HepG2 (cell line): ENCODE measurements around the gene TSPAN18. TPM values are rescaled to one million over a fixed set of nuclear protein-coding genes. Genes with fewer than 3 reads are reported as not detected.

Experiments used
- ATAC-seq: fragments of 200-7000 bp; cut with Tn5 transposase; 3 replicates; pipeline ENCODE4 v1.9.1; 2020; ENCODE audit warnings: mild to moderate bottlenecking, moderate library complexity
- BruUV-seq: library from RNA; stranded (reverse); fragments of 400-500 nt; replicated peaks from 2 replicates; lab custom pipeline; 2021; lab: Mats Ljungman, UMichigan
- CTCF ChIA-PET: fragments of 300-600 bp; formaldehyde crosslinking; extraction: SDS; loops from one replicate; lab custom pipeline; 2021; ENCODE audit warnings: low total read pairs, inconsistent platforms, low intra/inter-chr PET ratio; lab: Yijun Ruan, JAX
- POLR2A ChIA-PET: fragments of 350-600 bp; sonication (Branson Sonifier 250); formaldehyde crosslinking; loops from one replicate; lab custom pipeline; 2020; ENCODE audit warnings: antibody characterized with exemption, inconsistent platforms; lab: Yijun Ruan, JAX
- DNase-seq: peaks from one replicate; pipeline ENCODE4 v3.0.0-alpha.2; 2015; ENCODE audit warnings: low spot score
- FAIRE-seq: peaks from 3 replicates; lab custom pipeline; 2011; peaks lifted over from hg19 to GRCh38; lab: Jason Lieb, UNC
- H2AFZ ChIP-seq: one replicate; pipeline ENCODE4 v1.6.1; 2011; ENCODE audit warnings: low read length, inconsistent platforms
- H3K27ac ChIP-seq: fragments of 300-600 bp; 3 replicates; pipeline ENCODE4 v1.8.0; 2011; ENCODE audit warnings: mixed run types, mild to moderate bottlenecking, mixed read lengths, low read length, inconsistent platforms; ENCODE audit not compliant: insufficient read depth; ENCODE audit errors: extremely low read length
- H3K27me3 ChIP-seq, 2 experiments: fragments of 200-600 bp in 1 of 2; 2 replicates in 1 of 2; 3 replicates in 1 of 2; pipeline versions ENCODE4 v1.6.0 to v1.8.0; 2011; ENCODE audit warnings: low read length in 2 of 2, mild to moderate bottlenecking in 2 of 2, moderate library complexity in 2 of 2, inconsistent platforms in 1 of 2; ENCODE audit not compliant: insufficient read depth in 2 of 2, control insufficient read depth in 1 of 2
- H3K36me3 ChIP-seq, 2 experiments: fragments of 200-600 bp in 1 of 2; replicated peaks in 1 of 2; 2 replicates in 1 of 2; 3 replicates in 1 of 2; pipeline versions ENCODE4 v1.5.1 to v1.8.0; 2011; ENCODE audit warnings: low read length in 2 of 2, inconsistent platforms in 1 of 2; ENCODE audit not compliant: insufficient read depth in 2 of 2, control insufficient read depth in 1 of 2
- H3K4me1 ChIP-seq: 2 replicates; pipeline ENCODE4 v1.5.1; 2012; ENCODE audit warnings: low read length, inconsistent platforms; ENCODE audit not compliant: insufficient read depth
- H3K4me2 ChIP-seq: 2 replicates; pipeline ENCODE4 v1.6.0; 2011; ENCODE audit warnings: low read depth, low read length, inconsistent platforms
- H3K4me3 ChIP-seq, 3 experiments: fragments of 200-600 bp in 1 of 3; sonication (generic), shearing (Covaris generic) in 1 of 3; replicated peaks in 1 of 3; 2 replicates each; pipeline ENCODE4 v1.5.1; 2011 to 2016; ENCODE audit warnings: low read length in 3 of 3, inconsistent platforms in 2 of 3, low read depth in 2 of 3, mild to moderate bottlenecking in 2 of 3, control low read depth in 1 of 3, mixed read lengths in 1 of 3; ENCODE audit not compliant: insufficient read depth in 1 of 3
- H3K79me2 ChIP-seq: one replicate; pipeline ENCODE4 v1.6.1; 2011; ENCODE audit warnings: low read length, inconsistent platforms; ENCODE audit not compliant: insufficient read depth
- H3K9ac ChIP-seq: 2 replicates; pipeline ENCODE4 v1.6.0; 2011; ENCODE audit warnings: mild to moderate bottlenecking, low read depth, low read length, inconsistent platforms; ENCODE audit not compliant: insufficient read depth
- H3K9me3 ChIP-seq: 2 replicates; pipeline ENCODE4 v1.5.1; 2012; ENCODE audit warnings: mild to moderate bottlenecking, low read length
- H4K20me1 ChIP-seq: 2 replicates; pipeline ENCODE4 v1.6.0; 2011; ENCODE audit warnings: inconsistent platforms, mild to moderate bottlenecking, low read length, moderate library complexity; ENCODE audit not compliant: insufficient read depth
- ATRX ChIP-seq: sonication (generic); formaldehyde crosslinking; IDR thresholded peaks from 2 replicates; pipeline ENCODE4 v1.4.0; 2020; ENCODE audit warnings: missing genetic modification reagents, borderline replicate concordance
- EZH2 ChIP-seq: conservative IDR thresholded peaks from 2 replicates; pipeline ENCODE4 v1.6.1; 2012; ENCODE audit warnings: mild to moderate bottlenecking, low read depth, low read length, moderate library complexity
- SP4 ChIP-seq: sonication (generic); formaldehyde crosslinking; IDR thresholded peaks from 2 replicates; pipeline ENCODE4 v1.8.1; 2023; ENCODE audit warnings: mild to moderate bottlenecking, missing genetic modification reagents
- TEF ChIP-seq: sonication (generic); formaldehyde crosslinking; IDR thresholded peaks from 2 replicates; pipeline ENCODE4 v1.5.0; 2020; ENCODE audit warnings: missing genetic modification reagents
- ZNF512B ChIP-seq: sonication (generic); formaldehyde crosslinking; IDR thresholded peaks from 2 replicates; pipeline ENCODE4 v1.5.1; 2020; ENCODE audit warnings: missing genetic modification reagents, mild to moderate bottlenecking, borderline replicate concordance
- WGBS: methylation state at CpG from one replicate; pipeline ENCODE4 v1.1.6; 2017; ENCODE audit warnings: low lambda C conversion rate; 5-methylcytosine and 5-hydroxymethylcytosine counted together
- in situ Hi-C: cut with HindIII; loops from 2 replicates; pipeline ENCODE4 v1.10.0; 2017; ENCODE audit warnings: low pct_unique_long_range_greater_than_20kb; ENCODE audit not compliant: extremely low pct_ligation_motif_present
- intact Hi-C: fragments of 100-400 bp; cut with micrococcal nuclease; formaldehyde crosslinking; loops from one replicate; pipeline ENCODE4 v1.10.0; 2022; ENCODE audit not compliant: unreplicated experiment
- polyA plus RNA-seq, 8 experiments: library from polyadenylated mRNA; depleted of rRNA in 3 of 8; stranded (reverse) in 7 of 8; unstranded in 1 of 8; fragments of >200 nt; fragmentation: Illumina TruSeq in 4 of 8; extraction: Trizol in 4 of 8; gene quantifications; 2 replicates each; pipeline versions ENCODE4 v1.2.1 to v1.2.3, GENCODE V29; 2011 to 2016; ENCODE audit warnings: low read depth in 4 of 8, missing spikeins in 1 of 8, mixed read lengths in 1 of 8; ENCODE audit not compliant: insufficient read depth in 1 of 8
- total RNA-seq, 5 experiments: library from RNA; depleted of rRNA; stranded (reverse); fragments of >200 nt; fragmentation: Illumina TruSeq; extraction: Trizol; gene quantifications; 2 replicates each; pipeline ENCODE4 v1.2.3, GENCODE V29; 2016; ENCODE audit warnings: low read depth in 1 of 5

Gene TSPAN18
- total and polyA plus RNA-seq, 2 of the 13 experiments (the other 11 are each of a cell fraction or from before 2014, with no cell fraction given), result not detected

GRCh38 chr11:44926036-44926435 lies 199.3 kb downstream of the TSPAN18 start:
- POLR2A ChIA-PET, result no interaction called here
- Histone ChIP-seq H3K9ac (no peak overlapping the region), H3K4me2 (no peak overlapping the region), H3K4me1 (no peaks in the 10 kb centered on the region), H3K9me3 (no peaks in the 10 kb centered on the region), H3K27ac (no peak overlapping the region), H2AFZ (no peak overlapping the region), H3K79me2 (no peaks in the 10 kb centered on the region), H4K20me1 (0 out of 2 replicates have a peak, but pooled peaks cover 3% of the 10 kb centered on the region), H3K27me3 (peaks cover 4 to 7% of the 10 kb centered on the region in 2 experiments; a peak in 2 of 5 replicates), H3K4me3 (no peak overlapping the region), H3K36me3 (no peaks in the 10 kb centered on the region)
- intact Hi-C loops, result no loop called here
- TF ChIP-seq EZH2 (no peak), TEF (CRISPR knock-in tag) (no peak), ZNF512B (CRISPR knock-in tag) (no peak), SP4 (CRISPR knock-in tag) (no peak), ATRX (CRISPR knock-in tag) (no peak)
- no TSS peak for BruUV-seq
- FAIRE-seq (no peak), ATAC-seq (no peak), DNase-seq (no peak)
- in situ Hi-C loops, result no loop called here
- CTCF ChIA-PET, result interaction anchor here (1.4 kb wide), 1 partner anchor 177 kb away, joined by 3 read pairs; no protein-coding TSS in a partner anchor
- WGBS, result 47% methylated on average over 8 of the region's 8 CpGs
